WTC11 (cell line): ENCODE results near the gene TNXB. TPM values are rescaled to one million over a fixed set of nuclear protein-coding genes. Genes with fewer than 3 reads are reported as not detected.
"Not testable (repeated sequence)": the region's sequence is repeated elsewhere in the genome, so short reads cannot be mapped to it uniquely, and the experiment has no call there.

ENCODE experiments used
- ATAC-seq: fragments of 200-7000 bp; cut with Tn5 transposase; 2 replicates; pipeline ENCODE4 v1.10.0; 2021; ENCODE audit warnings: mild to moderate bottlenecking, moderate library complexity
- CTCF ChIA-PET: fragments of 300-600 bp; sonication (Branson Sonifier 250); formaldehyde crosslinking; loops from one replicate; lab custom pipeline; 2021; ENCODE audit warnings: antibody characterized with exemption; lab: Charles Lee
- POLR2A ChIA-PET: fragments of 350-600 bp; sonication (Branson Sonifier 250); formaldehyde crosslinking; loops from one replicate; lab custom pipeline; 2021; ENCODE audit warnings: antibody characterized with exemption; lab: Charles Lee
- DNase-seq: peaks from one replicate; pipeline ENCODE4 v3.0.0; 2021; ENCODE audit warnings: low spot score
- H3K27ac Mint-ChIP-seq: 2 replicates; pipeline ENCODE4 v1.8.0; 2021; ENCODE audit warnings: mixed read lengths
- H3K27me3 Mint-ChIP-seq: 2 replicates; pipeline ENCODE4 v1.8.0; 2021; ENCODE audit warnings: low read depth, mild to moderate bottlenecking, moderate library complexity, mixed read lengths
- H3K36me3 Mint-ChIP-seq: 2 replicates; pipeline ENCODE4 v1.8.0; 2021; ENCODE audit warnings: mixed read lengths
- H3K4me1 Mint-ChIP-seq: 2 replicates; pipeline ENCODE4 v1.8.0; 2022; ENCODE audit warnings: mixed read lengths
- H3K4me3 Mint-ChIP-seq: 2 replicates; pipeline ENCODE4 v1.8.0; 2021; ENCODE audit warnings: mild to moderate bottlenecking, moderate library complexity, mixed read lengths
- H3K9me3 Mint-ChIP-seq: 2 replicates; pipeline ENCODE4 v1.8.0; 2021; ENCODE audit warnings: mixed read lengths
- AFF4 ChIP-seq: sonication (generic); formaldehyde crosslinking; IDR thresholded peaks from 2 replicates; pipeline ENCODE4 v1.8.1; 2023; ENCODE audit warnings: mild to moderate bottlenecking, missing genetic modification reagents, borderline replicate concordance
- AR ChIP-seq: fragments of 250-450 bp; sonication (Bioruptor Pico); IDR thresholded peaks from 2 replicates; pipeline ENCODE4 v1.9.0; 2021; ENCODE audit warnings: mild to moderate bottlenecking
- CREB1 ChIP-seq: sonication (generic); formaldehyde crosslinking; IDR thresholded peaks from 2 replicates; pipeline ENCODE4 v1.8.0; 2023; ENCODE audit warnings: mild to moderate bottlenecking, missing genetic modification reagents
- ETV6 ChIP-seq: sonication (generic); formaldehyde crosslinking; IDR thresholded peaks from 2 replicates; pipeline ENCODE4 v1.8.1; 2022; ENCODE audit warnings: mild to moderate bottlenecking, missing genetic modification reagents
- FOXJ3 ChIP-seq: sonication (generic); formaldehyde crosslinking; IDR thresholded peaks from 2 replicates; pipeline ENCODE4 v1.9.0; 2021; ENCODE audit warnings: missing genetic modification reagents, mild to moderate bottlenecking, borderline replicate concordance
- GRHL2 ChIP-seq: fragments of 250-450 bp; sonication (Bioruptor Pico); IDR thresholded peaks from 2 replicates; pipeline ENCODE4 v1.8.0; 2022; ENCODE audit warnings: mild to moderate bottlenecking, moderate library complexity; ENCODE audit not compliant: insufficient replicate concordance, severe bottlenecking
- NR1H2 ChIP-seq: sonication (generic); formaldehyde crosslinking; IDR thresholded peaks from 2 replicates; pipeline ENCODE4 v1.9.0; 2021; ENCODE audit warnings: mild to moderate bottlenecking, moderate library complexity, missing genetic modification reagents
- SOX15 ChIP-seq: fragments of 250-450 bp; sonication (Bioruptor Pico); IDR thresholded peaks from 2 replicates; pipeline ENCODE4 v1.9.0; 2021; ENCODE audit warnings: mild to moderate bottlenecking
- TP53 ChIP-seq: sonication (generic); formaldehyde crosslinking; IDR thresholded peaks from 2 replicates; pipeline ENCODE4 v1.8.1; 2023; ENCODE audit warnings: mild to moderate bottlenecking, missing genetic modification reagents
- ZNF232 ChIP-seq: sonication (generic); formaldehyde crosslinking; IDR thresholded peaks from 2 replicates; pipeline ENCODE4 v1.8.0; 2022; ENCODE audit warnings: mild to moderate bottlenecking, missing genetic modification reagents
- ZNF512 ChIP-seq: sonication (generic); formaldehyde crosslinking; IDR thresholded peaks from 2 replicates; pipeline ENCODE4 v1.8.1; 2022; ENCODE audit warnings: missing genetic modification reagents, borderline replicate concordance
- total RNA-seq: library from RNA; stranded (reverse); gene quantifications from 3 replicates; pipeline ENCODE4 v1.2.3, GENCODE V29; 2021
- TF ChIP-seq, protein P1 (sequence below): fragments of 250-450 bp; sonication (Bioruptor Pico); IDR thresholded peaks from 2 replicates; pipeline ENCODE4 v1.9.0; 2021; ENCODE audit warnings: mild to moderate bottlenecking
- TF ChIP-seq, protein P2 (sequence below): sonication (generic); formaldehyde crosslinking; IDR thresholded peaks from 2 replicates; pipeline ENCODE4 v1.8.1; 2023; ENCODE audit warnings: mild to moderate bottlenecking, missing genetic modification reagents
- TF ChIP-seq, protein P3 (sequence below): sonication (generic); formaldehyde crosslinking; IDR thresholded peaks from 2 replicates; pipeline ENCODE4 v1.8.1; 2023; ENCODE audit warnings: mild to moderate bottlenecking, missing genetic modification reagents, moderate library complexity

TNXB gene
- total RNA-seq, 1 experiment from 2014 or later, result 6.4 TPM

DNA sequence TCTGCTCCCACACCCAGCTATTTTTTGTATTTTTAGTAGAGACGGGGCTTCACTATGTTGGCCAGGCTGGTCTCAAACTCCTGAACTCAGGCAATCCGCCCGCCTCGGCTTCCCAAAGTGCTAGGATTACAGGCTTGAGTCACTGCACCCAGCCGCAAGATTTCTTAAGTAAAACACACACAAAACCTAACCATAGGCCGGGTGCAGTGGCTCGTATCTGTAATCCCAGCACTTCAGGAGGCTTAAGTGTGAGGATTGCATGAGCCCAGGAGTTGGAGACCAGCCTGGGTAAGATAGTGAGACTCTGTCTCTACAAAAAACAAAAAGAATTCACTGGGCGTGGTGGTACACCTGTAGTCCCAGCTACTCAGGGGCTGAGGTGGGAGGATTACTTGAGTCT is 8.9 kb downstream of the TNXB start:
- not testable (repeated sequence) for H3K36me3 Mint-ChIP-seq, ATAC-seq

GRCh38 chr6:32097364-32097763 is 11.8 kb downstream of the TNXB start:
- Mint-ChIP-seq H3K27ac (no peak overlapping the region), H3K4me1 (no peaks in the 10 kb centered on the region), H3K4me3 (no peak overlapping the region), H3K36me3 (no peaks in the 10 kb centered on the region)
- TF ChIP-seq NR1H2 (CRISPR knock-in tag) (no peak), TP53 (CRISPR knock-in tag) (no peak), CREB1 (CRISPR knock-in tag) (no peak), ZNF512 (CRISPR knock-in tag) (no peak), ETV6 (CRISPR knock-in tag) (no peak), FOXJ3 (no peak), SOX15 (CRISPR knock-in tag) (no peak), AR (CRISPR knock-in tag) (no peak), ZNF232 (CRISPR knock-in tag) (no peak), AFF4 (CRISPR knock-in tag) (no peak), GRHL2 (CRISPR knock-in tag) (no peak)
- TF ChIP-seq, protein P1, sequence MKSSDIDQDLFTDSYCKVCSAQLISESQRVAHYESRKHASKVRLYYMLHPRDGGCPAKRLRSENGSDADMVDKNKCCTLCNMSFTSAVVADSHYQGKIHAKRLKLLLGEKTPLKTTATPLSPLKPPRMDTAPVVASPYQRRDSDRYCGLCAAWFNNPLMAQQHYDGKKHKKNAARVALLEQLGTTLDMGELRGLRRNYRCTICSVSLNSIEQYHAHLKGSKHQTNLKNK (CRISPR knock-in tag), result no peak
- TF ChIP-seq, protein P2, sequence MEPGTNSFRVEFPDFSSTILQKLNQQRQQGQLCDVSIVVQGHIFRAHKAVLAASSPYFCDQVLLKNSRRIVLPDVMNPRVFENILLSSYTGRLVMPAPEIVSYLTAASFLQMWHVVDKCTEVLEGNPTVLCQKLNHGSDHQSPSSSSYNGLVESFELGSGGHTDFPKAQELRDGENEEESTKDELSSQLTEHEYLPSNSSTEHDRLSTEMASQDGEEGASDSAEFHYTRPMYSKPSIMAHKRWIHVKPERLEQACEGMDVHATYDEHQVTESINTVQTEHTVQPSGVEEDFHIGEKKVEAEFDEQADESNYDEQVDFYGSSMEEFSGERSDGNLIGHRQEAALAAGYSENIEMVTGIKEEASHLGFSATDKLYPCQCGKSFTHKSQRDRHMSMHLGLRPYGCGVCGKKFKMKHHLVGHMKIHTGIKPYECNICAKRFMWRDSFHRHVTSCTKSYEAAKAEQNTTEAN, result no peak
- TF ChIP-seq, protein P3, sequence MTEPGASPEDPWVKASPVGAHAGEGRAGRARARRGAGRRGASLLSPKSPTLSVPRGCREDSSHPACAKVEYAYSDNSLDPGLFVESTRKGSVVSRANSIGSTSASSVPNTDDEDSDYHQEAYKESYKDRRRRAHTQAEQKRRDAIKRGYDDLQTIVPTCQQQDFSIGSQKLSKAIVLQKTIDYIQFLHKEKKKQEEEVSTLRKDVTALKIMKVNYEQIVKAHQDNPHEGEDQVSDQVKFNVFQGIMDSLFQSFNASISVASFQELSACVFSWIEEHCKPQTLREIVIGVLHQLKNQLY (CRISPR knock-in tag), result no peak
- TF ChIP-seq, all 79 proteins: peak for 0
- ATAC-seq (no peak), DNase-seq (no peak)
- POLR2A ChIA-PET, result no interaction called here
- H3K27me3 Mint-ChIP-seq, result peaks cover 7% of the 10 kb centered on the region
- peaks cover 3% of the 10 kb centered on the region for H3K9me3 Mint-ChIP-seq
- CTCF ChIA-PET, result interaction anchor here (0.6 to 1.9 kb wide), 14 partner anchors 9 to 170 kb away, joined by 3 to 23 read pairs (median 7); partner anchors contain the start of genes AGPAT1, FKBPL and TNXB

More for the DNA sequence above, 8.9 kb downstream of the TNXB start:
- H3K27me3 Mint-ChIP-seq, result peaks cover 18% of the 10 kb centered on the region
- H3K27ac Mint-ChIP-seq, DNase-seq, H3K4me1 Mint-ChIP-seq, H3K4me3 Mint-ChIP-seq, POLR2A ChIA-PET, H3K9me3 Mint-ChIP-seq: not testable (repeated sequence)
- CTCF ChIA-PET, result interaction anchor here (0.7 to 2.8 kb wide), 3 partner anchors 17 to 52 kb away, joined by 4 to 12 read pairs (median 4); no protein-coding TSS in a partner anchor
